RPMI8226 (cell line): Measurements from ENCODE around the gene IL9.
"Not testable (repeated sequence)": the region's sequence is repeated elsewhere in the genome, so short reads cannot be mapped to it uniquely, and the experiment has no call there.

Experiments used
- DNase-seq: peaks from one replicate; pipeline ENCODE4 v3.0.0-alpha.2; 2015

The IL9 gene

DNA sequence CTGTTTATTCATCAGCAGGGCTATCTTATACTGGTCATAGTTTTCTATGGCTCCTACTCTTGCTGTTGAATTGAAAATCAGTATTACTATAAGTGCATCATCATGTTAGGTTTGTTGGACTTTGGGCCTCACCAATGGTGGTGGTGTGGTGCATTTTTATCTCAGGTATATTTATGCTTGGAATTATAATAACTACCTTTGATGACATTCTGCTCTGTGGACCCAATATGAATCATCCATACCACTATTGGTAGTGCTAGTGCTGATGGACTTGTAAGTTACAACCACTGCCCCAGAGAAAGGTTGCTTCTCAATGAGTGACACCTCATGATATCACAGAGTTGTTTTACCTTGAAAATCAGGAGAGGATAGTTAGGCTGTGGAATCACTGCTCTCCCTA, 28.0 kb downstream of the IL9 start:
- no peak for DNase-seq

DNA sequence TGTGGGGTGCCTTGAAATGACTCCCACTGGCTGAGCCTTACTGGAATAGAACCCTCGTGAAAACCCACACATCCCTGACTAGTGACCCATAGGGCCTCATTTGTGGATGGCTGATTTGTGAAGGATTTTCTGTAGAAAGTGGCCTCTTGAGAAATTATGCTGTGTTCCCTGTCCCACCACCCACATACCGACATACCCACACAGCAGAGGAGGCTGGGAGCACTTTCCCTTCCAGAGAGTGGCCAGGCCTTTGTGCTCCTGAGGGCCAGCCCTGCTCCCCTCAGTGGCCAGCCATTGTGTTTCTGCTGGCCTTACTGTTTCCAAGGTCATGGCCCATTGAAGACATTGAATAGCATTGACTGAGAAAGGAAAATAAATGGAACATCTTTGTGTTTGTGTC, 29.6 kb downstream of the IL9 start:
- DNase-seq: no peak

DNA sequence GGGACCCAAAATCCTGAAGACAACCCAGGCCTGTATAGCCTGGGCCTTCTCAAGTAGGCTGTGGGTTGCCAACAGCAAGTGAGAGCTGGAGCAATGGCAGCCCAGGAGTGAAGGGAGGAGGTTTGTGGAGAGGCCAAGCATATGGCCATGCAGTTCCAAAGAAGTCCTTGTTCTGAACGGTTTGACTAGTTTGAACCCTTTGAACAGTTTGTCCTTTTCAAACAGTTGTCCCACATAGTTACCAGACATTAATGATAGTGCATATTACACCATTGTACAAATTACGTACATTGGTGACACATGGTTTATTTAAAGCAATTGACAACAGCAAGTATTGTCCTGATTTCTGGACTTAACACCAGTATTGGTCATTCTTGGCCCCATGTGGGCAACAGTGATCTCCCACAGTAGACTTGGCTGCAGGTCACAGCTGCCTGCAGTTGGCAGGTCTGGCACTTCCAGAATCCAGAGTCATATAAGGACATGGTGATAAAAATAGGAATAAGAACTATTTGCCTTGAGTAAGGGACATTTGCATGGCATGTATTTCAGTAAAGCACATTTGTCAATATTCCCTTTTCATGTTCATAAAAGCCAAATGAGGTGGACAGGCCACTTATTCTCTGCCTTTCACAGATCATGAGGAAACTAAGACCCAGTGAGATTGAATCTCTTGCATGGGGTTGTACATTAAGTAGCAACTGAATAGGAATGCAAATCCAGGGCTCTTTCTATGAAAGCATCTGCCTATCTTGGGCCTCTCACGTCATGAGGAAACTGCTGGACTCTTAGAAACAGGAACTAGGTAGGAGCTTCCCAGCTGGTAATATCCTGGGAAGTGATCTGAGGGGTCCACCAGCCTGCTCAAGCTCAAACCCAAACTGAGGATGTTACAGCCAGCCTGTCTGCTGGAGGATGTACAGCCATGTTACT, 30.9 kb downstream of the IL9 start:
- no peak for DNase-seq

DNA sequence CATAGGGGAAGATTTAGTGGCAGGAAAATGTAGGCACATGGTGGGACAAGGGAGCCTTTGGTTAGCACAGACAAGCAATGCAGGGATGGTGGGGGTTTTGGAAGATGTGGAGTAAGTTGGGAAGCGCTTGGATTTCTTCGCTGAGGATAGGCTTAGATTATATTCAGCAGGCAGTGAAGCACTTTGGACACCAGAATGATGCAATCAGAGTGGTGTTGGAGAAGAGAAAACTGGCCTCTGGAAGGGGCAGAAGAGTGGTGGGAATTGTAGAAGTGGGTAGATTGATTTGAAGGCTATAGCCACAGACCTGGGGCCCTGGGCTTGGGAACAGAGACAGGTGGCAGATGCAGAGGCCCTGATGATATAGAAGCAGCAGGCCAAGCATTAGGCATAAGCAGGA, 32.9 kb downstream of the IL9 start:
- DNase-seq: no peak

DNA sequence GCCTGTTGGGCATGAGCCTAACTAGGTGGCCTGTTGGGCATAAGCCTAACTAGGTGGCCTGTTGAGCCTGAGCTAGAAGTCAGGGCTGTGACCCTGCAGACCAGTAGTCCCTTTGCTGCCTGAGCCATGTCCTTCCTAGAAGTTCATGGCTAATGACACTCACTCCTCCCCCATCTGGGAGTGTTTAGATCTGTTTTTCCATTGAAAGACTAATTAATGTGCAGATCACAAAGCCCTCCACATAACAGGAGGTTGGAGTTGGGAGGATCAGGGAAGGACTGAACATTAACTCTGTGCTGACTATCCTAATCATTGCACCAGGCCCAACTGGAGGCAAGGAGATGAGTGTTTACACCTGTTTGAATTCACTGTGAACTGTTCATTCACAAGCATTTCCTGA, 33.6 kb downstream of the IL9 start:
- DNase-seq: no peak

DNA sequence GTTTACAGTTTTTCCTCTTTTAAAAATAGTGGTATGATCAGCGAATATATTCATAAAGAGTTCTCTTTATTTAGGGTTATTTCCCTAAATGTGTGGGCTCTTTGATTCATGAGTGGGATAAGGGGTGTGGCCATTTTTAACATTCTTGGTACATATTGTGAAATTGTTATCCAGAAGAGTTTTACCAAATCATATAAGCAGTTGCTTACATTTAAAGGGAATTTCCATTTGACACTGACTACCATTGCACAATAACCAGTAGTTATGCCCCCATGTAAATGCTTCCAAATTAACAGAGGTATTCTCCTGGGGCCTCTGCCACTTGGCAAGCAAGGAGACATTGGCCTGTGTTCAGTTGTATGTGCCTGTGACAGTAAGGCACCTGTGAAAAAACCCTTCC, 34.0 kb downstream of the IL9 start:
- DNase-seq: no peak

DNA sequence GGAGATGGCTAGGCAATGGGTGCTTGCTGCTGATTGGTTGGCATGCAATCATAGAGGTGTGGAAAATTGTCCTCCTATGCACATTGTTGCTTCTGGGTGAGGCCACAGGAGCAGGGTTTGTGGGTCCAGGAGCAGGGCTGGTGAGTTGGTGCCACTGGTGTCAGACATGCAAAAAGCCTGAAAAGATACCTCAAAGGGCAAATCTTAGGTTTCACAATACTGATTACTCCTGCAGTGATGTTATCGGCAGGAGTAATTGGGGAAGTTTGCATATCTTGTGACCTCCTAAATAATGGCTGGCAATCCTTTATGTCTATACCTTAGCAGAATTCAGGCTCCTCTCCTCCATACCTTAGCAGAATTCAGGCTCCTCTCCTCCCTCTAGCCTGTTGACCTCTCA, 36.0 kb downstream of the IL9 start:
- no peak for DNase-seq

DNA sequence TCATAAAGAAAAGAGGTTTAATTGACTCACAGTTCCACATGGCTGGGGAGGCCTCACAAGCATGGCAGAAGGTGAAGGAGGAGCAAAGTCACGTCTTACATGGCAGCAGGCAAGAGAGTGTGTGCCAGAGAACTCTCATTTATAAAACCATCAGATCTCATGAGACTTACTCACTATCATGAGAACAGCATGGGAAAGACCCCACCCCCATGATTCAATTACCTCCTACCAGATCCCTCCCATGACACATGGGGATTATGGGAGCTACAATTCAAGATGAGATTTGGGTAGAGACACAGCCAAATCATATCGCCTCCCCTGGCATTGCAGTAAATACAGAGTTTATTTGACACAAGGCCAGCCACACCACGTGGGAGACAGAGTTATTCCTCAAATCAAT, 36.5 kb downstream of the IL9 start:
- DNase-seq: not testable (repeated sequence)

DNA sequence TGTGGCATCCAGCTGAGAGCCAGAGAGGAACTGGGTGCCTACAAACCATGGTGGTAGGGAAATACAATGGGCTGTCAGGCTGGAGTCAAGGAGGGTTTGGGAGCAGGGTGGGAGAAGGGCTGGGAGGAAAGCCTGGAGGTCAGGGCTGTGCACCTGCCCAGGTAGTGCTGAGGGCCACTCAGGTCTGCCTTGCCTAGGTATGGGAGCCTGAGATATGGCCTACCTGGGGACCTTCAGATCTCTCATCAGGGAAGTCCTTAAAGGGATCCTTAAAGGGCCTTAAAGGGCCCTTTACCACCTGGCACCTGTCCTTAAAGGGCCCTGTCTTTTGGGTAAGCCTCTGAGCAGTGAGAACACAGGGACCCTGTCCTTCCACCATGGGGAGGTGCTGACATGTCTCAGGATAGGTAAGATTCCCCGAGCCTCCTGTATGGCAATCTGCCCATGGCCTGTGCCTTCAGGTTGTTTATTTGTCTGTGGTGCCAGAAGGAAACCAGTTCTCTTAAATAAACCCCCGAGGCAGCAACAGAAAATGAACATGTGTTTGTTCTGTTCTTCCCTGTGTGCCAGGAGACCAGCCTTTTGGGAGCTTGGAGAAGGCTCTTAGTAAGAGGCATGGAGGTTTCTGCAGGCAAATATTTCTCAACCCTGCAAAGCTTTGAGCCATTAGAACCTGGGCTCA, 37.9 kb downstream of the IL9 start:
- no peak for DNase-seq

DNA sequence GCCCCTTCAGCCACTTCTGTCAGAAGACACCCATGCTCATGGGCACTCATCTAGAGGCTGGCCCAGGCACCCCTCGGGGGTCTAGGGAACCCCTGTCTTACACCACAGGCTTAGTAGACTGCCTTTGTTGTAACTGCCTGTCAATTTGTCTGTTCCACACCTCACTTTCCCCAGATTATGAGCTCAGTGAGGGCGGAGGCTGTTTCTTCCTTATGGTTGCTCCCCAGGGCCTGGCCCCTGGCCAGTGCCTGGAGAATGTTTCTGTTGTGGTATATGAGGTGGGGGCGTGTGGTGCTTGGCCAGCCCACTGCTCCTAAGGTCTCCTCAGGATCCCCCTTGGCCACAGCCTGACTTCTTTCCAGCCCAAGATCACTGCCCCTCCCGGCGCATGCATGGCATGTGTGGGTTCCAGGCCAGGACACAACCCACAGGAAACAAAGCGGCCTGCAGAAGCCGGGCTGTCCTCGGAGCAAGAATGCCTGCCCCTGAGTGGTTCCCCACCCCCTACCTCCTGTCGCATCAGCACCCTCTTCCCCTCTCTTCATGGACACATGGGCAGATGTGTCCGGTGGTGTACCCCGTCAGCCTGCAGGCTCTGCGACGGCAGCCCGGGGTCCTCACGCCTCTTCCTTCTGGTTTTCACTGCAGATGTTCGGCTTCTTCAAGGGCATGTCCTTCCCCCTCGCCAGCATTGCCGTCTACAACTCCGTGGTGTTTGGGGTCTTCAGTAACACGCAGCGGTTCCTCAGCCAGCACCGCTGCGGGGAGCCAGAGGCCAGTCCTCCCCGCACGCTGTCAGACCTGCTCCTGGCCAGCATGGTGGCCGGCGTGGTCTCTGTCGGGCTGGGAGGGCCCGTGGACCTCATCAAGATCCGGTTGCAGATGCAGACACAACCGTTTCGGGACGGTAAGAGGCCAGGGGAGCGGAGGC, 43.5 kb downstream of the IL9 start:
- no peak for DNase-seq

DNA sequence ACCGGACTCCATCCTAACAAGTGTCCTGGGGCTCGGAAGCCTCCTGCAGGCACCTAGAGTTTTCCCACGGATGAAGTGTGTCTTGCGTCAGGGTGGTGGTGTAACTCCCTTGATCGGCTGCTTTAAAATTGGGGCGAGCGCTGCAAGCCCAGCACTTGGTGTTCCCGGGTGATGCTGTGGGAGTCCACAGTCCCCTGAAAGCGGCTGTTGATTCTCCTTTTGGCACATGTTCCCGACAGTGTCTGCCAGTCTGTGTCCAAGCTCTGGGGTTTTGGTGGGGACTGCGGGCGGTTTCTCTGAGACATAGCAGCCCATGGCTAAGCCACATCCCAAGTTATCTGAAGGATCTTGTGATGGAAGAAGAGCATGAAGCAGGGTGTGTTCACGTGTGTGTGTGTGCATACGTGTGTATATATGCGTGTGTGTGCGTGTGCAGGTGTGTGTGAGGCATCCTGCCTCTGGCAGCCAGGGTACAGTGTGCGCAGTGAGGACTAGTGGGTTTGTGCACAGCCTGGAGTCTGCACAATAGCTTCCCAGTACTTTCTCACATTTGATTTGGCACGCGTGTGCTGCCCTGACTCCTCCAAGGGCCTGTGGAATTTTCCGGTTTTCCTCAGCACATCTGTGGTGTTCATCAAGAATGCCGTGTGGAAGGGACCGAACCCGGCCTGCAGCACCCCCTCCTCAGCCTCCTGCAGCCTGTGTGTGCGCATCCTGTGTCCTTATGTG, 44.3 kb downstream of the IL9 start:
- DNase-seq: no peak

DNA sequence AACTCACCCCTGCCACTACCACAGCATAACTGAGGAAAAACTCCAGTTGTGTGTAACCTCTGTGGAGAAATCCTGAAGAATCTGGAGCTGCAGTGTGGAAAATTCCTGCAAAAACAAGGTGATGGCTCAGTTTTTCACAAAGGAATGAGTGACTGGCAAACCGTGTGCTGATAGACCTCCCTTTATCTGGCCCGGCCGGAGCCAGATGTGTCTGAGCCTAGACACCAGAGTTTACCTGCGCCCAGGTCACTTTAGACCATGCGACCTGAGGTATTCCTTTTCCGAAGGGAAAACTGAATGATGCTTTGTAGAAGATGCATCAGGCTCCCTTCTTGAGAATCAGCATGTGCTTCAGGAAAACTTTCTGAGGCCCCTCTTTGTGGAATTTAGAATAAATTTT, 45.0 kb downstream of the IL9 start:
- no peak for DNase-seq

DNA sequence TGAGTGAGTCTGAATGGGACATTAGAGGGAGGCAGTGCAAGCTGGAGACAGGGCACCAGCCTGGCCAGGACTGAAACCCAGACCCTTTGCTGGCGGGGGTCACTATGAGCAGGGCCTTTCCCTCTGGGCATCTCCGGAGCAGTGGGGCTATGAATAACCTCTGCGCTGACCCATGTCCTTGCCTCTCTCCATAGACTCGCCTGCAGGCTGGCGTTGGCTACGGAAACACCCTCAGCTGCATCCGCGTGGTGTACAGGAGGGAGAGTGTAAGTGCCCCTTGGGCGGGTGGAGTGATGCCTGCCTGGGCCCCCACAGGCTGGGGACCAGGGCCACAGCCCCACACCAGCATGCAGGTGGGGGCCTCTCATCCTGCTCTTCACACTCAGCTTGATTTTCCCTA, 45.4 kb downstream of the IL9 start:
- DNase-seq: no peak

DNA sequence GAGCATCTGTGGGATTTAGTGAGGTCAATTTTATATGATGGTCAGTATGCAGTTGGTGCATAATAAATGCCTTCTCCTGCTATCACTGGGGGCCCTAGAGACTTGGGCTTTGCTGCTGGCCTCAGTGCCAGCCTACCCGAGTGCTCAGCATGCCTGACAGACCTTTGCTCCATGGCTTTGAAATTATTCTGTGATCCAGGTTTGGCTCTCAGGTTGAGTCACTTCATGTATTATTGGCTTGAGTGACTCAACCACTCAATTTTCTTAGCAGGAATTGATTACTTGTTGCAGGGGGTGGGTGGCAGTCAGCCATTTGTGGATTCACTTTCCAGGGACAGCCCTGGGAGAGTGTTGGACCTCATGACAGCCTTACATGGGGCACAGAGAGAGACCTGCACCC, 47.7 kb downstream of the IL9 start:
- no peak for DNase-seq

DNA sequence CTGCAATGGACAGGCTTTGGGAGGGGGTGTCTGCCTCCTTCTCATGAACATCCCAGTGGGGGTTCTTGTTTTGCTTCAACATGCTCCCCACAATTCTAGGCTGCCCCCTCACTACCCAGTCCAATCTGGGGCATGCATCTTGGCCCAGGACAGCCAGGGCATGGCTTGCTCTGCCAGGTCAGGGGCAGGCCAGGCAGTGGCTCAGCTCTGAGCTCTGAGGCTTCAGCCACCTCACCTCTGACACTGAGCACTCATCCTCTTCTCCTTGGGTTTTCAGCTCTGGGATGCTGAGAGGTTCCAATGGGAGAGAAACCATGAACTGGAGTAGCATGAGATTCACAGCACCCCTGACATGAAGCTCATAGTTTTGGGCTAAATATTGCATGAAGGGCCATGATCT, 49.3 kb downstream of the IL9 start:
- DNase-seq: no peak

DNA sequence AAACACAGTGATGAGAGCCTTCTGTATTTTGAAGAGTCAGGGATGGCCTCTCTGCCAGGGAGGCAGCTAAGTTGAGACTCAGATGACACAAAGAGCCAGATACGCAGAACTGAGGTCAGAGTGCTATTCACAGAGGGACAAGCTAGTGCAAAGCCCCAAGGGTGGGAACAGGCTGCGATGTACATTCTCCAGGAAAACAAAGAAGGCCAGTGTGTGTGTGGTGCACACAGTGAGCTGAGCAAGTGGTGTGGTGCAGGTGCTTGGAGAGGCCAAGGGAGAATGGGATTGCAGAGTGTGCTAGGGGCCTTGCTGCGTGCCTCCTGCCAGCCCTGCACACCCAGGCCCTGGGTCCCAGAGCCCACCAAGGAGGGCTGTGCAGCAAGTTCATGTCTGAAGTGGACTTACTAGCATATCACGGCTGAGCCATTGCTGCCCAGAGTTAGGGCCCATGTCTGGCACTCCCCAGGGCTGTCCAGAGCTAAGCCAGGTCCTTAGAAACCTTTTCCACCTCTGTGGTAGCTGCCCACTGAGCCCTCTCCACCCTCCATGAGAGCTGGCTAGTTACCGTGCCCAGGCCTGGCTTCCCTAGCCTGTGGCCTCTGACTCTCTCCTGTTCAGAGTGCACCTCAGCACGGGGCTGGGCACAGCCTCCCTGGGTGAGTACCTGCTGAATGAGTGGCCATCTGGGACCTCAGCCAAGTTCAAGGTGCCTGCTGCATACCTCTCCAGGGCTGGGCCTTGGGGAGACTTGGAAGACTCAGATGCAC, 51.9 kb downstream of the IL9 start:
- no peak for DNase-seq

DNA sequence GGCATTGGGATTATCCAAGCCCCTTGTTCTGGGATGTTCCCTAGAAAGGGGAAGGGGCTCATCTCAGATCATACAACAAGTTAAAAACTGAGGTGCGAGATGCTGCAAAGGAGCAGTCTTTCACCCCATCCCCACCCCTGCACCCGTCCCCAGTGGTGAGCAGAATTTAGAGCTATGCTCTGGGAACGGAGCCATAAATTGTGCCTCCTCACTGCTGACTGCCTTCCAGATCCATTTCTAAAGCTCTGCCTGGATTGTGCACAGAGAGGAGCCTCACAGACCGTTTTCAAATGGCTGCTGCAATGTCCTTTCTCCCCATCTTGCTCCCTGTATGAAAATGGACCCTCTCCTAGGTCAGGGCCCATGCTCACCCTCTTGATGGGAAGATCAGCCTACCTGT, 52.9 kb downstream of the IL9 start:
- DNase-seq: no peak
